ENCODE results near the gene RTP5.
"Not testable (repeated sequence)": the region's sequence is repeated elsewhere in the genome, so short reads cannot be mapped to it uniquely, and the experiment has no call there.

Gene RTP5

DNA sequence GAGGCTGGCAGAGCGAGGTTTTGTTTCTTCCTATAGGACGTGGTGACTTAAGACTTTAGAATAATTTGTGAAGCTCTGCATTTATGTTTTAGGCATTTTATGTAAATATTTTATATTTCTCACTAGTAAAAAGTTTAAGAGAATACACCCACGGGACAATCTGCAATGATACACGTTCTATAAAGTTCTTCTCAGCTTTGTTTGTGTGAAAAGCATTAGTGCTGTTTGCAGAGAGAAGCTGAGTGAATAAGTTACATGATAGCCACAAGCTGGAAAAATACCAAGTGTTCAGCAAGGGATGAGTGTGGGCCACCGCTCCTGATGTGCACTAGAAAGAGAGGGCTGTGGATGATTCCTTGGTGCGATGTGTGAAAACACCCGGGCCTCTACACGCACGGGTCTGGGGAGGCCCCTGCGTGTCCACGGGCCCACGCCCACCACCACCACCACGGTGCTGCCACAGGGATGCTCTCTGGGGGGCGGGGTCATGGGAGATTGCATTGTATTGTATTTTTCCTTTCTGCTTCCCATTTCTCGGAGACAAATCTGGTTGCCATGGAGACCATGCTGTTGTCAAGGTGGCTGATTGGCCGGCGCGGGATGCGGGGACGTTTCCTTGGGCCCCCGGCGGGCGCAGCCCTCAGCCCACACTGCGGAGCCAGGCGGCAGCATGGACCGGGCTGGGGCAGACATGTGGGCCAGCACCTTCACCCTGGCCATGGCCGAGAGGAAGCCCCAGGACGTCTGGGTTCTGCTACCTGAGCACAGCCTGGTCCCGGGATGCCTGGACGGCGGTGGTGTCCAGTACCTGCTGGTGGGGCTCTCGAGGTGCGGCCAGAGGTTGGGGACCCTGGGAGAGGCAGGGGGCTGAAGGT is at the start of gene RTP5:
Gene RTP5 (plus strand): TSS at position 643 of the 875 bp plus-strand sequence. CDS start 28 bp downstream, at position 671.
- H3K4me3 ChIP-seq (ENCODE audit: low read depth, low read length), result no peak within 1 kb of the TSS

GRCh38 chr2:241819947-241820624 is 49.4 kb upstream of the RTP5 start:
- H3K4me3 ChIP-seq (ENCODE audit: low read depth, low read length), result not testable (repeated sequence)

DNA sequence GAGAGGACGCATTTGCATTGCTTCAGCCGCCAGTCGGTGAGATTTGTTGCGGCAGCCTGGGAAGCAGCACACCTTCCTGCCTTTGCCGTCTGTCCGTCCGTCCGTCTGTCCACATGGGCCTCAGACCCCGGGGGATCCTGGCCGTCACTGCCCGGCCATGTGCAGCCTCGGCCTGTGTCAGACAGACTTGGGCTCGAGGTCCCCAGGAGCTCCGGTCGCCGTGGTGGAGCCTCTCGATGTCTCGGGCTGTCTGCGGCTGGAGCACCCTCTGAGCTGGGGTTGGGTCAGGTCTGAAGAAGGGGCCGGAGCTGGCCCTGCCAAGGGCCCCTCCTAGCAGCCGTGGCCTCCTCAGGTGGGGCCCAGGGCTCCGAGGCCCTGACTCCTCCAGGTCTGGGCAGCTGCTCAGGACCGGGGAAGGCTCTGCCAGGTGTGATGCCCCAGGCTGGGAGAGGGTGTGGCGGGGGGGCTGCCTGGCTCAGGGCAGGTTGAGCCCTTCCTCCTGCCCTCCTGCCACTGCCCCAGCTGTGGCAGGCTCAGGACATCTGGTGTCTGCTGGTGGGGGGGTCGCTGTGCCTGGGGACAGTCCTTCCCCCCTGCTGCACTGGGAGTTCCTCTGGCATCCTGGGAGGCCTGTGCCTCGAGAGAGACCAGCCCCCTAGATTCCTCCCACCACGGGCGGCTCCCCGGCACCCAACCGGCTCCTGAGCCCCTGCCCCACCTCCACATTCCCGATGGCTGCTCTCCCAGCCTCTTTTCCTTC is 48.7 kb upstream of the RTP5 start:
- no peak overlapping the region for H3K4me3 ChIP-seq (ENCODE audit: low read depth, low read length)

DNA sequence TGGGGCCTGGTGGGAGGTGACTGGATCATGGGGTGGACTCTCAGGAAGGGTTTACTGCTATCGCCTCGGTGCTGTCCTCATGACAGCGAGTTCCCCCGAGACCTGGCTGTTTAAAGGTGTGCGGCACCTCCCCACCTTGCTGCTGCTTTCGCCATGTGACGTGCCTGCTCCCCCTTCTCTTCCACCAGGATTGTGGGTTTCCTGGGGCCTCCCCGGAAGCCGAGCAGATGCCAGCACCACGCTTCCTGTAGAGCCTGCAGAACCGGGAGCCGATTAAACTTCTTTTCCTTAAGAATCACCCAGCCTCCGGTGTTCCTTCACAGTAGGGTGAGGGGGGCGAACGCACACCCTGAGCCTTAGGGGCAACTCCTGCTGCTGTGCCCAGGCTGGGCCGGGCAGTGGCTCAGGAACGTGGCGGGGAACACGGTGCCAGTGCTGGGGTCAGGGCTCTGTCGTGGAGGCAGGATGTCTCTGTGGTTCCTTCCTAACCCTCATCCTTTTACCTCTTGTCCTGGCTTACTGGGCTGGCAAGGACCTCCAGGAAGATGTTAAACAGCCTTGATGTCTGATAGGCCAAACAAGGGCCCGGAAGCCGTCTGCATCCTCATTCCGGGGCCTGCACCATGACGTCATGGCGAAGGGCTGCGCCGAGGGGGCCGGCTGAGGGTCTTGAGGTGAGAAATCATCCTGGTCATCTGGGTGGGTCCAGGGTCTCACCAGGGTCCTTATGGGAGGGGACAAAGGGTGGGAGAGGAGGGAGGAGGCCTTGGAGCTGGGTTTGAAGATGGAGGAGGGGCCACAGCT is 47.9 kb upstream of the RTP5 start:
- no peak overlapping the region for H3K4me3 ChIP-seq (ENCODE audit: low read depth, low read length)

DNA sequence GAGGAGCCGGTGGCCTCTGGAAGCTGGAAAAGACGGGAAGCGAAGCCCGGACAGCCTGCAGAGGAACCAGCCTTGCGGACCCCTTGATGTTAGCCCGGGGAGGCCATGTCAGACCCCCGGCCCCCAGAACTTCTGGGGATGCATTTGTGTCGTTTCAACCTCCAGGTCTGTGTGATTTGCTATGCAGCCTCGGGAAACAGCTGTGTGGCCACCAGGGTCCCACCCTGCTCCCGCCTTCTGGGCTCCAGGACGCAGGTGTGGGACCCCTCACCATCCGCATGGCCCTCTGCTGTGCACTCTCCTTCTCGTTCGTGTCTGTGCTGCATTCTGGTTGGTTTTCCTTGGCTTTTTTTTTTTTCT is 47.3 kb upstream of the RTP5 start:
- no peak overlapping the region for H3K4me3 ChIP-seq (ENCODE audit: low read depth, low read length)

GRCh38 chr2:241823531-241824437 is 45.7 kb upstream of the RTP5 start:
- not testable (repeated sequence) for H3K4me3 ChIP-seq (ENCODE audit: low read depth, low read length)

- no peak overlapping the region for H3K4me3 ChIP-seq (ENCODE audit: low read depth, low read length)
Observed at GRCh38 chr2:241827394-241827793, 42.1 kb upstream of the RTP5 start.

GRCh38 chr2:241833101-241833663 is 36.3 kb upstream of the RTP5 start:
- H3K4me3 ChIP-seq (ENCODE audit: low read depth, low read length), result no peak overlapping the region

DNA sequence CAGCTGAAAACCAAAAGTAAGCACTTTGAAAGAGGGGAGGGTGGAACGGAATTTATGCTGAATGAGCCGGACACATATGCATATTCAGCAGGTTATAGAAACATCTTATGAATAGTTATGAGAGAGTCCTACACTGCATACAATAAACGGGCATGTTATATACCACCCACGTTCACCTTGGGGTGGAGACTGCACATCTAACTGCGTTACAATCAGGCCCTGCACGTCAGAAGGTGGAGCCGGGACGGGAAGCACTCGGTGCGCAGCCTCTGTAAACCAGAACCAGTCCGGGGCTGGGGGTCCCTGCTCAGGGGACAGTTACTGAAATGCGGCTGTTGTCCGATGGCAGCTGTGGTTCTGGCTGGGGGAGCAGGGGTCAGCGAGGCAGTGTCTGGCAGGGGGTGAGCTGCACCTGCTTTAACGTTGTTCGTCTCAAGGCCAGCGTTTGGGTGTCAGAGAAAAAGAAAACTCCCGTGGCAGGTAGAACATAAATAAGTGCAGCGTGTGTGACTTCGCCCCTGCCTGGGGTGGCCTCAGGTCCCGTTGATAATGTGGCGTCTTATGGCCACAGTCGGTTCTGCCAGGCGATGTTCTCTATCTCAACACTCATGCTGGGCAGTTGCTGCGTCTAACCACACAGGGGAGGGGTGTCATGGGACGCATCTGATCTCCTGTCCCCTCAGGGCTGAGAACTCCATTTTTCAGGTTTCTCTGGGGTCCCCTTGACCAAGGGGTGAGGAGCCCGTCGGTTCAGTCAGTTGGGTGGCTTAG is 35.6 kb upstream of the RTP5 start:
- H3K4me3 ChIP-seq (ENCODE audit: low read depth, low read length), result not testable (repeated sequence)

- H3K4me3 ChIP-seq (ENCODE audit: low read depth, low read length), result no peak overlapping the region
Observed at GRCh38 chr2:241834527-241835210, 34.9 kb upstream of the RTP5 start.

DNA sequence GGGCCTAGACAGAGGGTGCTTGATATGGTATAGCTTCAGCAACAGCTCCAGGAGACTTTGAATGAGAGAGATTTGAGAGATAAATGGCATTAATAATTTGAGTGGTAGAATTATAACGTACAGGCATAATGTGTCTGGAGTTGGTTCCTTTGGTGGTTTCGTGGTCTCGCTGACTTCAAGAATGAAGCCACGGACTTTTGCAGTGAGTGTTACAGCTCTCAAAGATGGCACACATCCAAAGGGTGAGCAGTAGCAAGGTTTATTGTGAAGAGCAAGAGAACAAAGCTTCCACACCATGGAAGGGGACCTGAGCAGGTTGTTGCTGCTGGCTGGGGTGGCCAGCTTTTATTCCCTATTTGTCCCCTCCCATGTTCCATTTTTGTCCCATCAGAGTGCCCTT is 33.9 kb upstream of the RTP5 start:
- no peak overlapping the region for H3K4me3 ChIP-seq (ENCODE audit: low read depth, low read length)

DNA sequence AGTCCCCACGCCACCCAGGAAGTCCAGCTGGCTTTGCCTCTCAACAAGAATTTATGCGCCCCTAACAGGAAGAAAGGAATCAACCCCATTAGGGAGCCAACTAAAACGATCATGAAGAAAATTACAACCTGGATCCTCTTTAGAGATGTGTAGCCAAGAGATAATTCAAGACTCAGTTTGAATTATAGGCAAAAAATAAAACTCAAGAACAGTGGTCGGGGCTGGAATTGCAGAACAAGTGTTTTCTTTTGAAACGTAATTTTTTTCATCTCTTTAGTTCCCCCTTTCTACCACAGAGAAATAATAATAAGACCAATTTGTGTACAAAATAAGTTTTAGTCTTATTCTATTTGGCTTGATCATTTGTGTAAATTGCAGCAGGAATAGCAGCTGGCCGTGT is 33.2 kb upstream of the RTP5 start:
- no peak overlapping the region for H3K4me3 ChIP-seq (ENCODE audit: low read depth, low read length)

- no peak overlapping the region for H3K4me3 ChIP-seq (ENCODE audit: low read depth, low read length)
Observed at GRCh38 chr2:241837197-241837965, 32.1 kb upstream of the RTP5 start.

DNA sequence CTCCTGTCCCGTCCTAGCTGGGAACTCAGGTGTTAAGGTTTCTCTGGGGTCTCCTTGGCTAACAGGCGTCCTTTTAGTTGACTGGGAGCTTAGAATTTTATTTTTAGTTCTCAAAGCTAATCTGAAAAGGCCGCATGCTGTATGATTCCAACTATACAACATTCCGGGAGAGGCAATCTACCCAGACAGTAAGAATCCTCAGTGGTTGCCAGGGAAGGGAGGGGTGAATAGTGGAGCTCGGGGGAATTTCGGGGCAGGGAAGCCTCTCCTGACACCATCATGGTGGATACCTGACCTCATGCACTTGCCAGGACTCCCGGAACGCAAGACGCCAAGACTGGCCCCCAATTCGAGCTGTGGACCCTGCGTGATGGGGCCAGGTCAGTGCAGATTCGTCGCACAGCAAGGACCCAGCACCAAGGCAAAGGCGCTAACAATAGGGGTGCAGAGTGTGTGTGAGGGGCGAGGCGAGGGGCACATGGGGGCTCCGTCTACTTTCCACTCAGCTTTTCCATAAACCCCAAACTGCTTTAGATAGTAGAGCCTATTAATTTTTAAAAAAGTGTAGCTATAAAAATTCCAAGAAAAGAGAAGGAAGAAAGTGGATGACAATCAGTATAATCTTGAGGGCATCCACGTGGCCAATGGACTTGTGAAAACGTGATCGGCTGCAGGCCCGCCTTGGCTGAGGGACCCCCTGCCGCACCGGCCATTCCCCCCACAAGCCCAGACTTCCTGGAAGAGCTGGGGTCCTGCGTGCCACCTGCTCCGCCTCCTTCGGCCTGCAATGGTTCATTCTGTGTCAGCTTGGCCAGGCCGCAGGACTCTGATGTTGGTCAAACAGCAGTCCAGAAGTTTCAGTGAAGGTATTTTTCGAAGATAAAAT is 28.1 kb upstream of the RTP5 start:
- H3K4me3 ChIP-seq (ENCODE audit: low read depth, low read length), result no peak overlapping the region

GRCh38 chr2:241842067-241842415 is 27.5 kb upstream of the RTP5 start:
- no peak overlapping the region for H3K4me3 ChIP-seq (ENCODE audit: low read depth, low read length)

DNA sequence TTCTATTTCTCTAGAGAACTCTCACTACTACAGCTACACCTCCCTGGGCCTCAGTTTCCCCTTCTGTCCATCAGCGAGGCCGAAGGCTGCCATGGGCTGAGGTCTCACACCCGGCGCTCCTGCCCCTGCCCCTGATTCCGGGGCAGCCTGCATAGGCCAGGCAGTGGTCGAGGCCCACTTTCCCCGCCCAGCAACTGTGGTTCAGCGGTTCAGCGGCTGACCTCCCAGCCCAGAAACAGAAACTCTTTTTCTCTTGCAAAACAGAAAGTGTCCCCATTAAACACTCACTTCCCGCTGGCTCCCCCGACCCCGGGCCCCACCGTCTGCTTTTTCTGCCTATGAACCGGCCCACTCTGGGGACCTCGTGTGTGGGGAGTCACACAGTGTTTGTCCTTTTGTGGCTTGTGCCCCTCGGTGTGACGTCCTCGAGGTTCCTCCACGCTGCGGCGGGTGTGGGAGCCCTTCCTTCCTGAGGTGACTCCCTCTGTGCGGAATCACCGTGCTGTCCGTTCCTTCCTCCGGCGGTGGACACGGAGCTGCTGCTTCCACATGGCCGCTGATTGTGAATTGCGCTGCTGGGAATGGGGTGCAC is 26.8 kb upstream of the RTP5 start:
- no peak overlapping the region for H3K4me3 ChIP-seq (ENCODE audit: low read depth, low read length)
